Activated naive CD4-positive, alpha-beta T cell treated with anti-CD3 and anti-CD28 coated beads, Interleukin-2, amount 10 ng/mL, durations not matched to agents 7 days and 5 days (primary cell): Measurements from ENCODE around the gene CKS1B.
"Not testable (repeated sequence)": the region's sequence is repeated elsewhere in the genome, so short reads cannot be mapped to it uniquely, and the experiment has no call there.

Experiments used
- CTCF ChIA-PET: fragments of 350-600 bp; sonication (Branson Sonifier 250); formaldehyde crosslinking; loops from one replicate; lab custom pipeline; 2021; ENCODE audit warnings: antibody characterized with exemption; lab: Charles Lee
- DNase-seq: peaks from one replicate; pipeline ENCODE4 v3.0.0-alpha.2; 2020
- H3K27ac Mint-ChIP-seq: one replicate; pipeline ENCODE4 v1.8.0; 2021; ENCODE audit warnings: mild to moderate bottlenecking, moderate library complexity, mixed read lengths
- H3K27me3 Mint-ChIP-seq: one replicate; pipeline ENCODE4 v1.8.0; 2021; ENCODE audit warnings: mild to moderate bottlenecking, mixed read lengths
- H3K36me3 Mint-ChIP-seq: one replicate; pipeline ENCODE4 v1.8.0; 2021; ENCODE audit warnings: mixed read lengths
- H3K4me1 Mint-ChIP-seq: one replicate; pipeline ENCODE4 v1.8.0; 2021; ENCODE audit warnings: mixed read lengths
- H3K4me3 Mint-ChIP-seq: one replicate; pipeline ENCODE4 v1.8.0; 2021; ENCODE audit warnings: mild to moderate bottlenecking, moderate library complexity, mixed read lengths
- H3K9me3 Mint-ChIP-seq: one replicate; pipeline ENCODE4 v1.8.0; 2021; ENCODE audit warnings: mixed read lengths

CKS1B gene

DNA sequence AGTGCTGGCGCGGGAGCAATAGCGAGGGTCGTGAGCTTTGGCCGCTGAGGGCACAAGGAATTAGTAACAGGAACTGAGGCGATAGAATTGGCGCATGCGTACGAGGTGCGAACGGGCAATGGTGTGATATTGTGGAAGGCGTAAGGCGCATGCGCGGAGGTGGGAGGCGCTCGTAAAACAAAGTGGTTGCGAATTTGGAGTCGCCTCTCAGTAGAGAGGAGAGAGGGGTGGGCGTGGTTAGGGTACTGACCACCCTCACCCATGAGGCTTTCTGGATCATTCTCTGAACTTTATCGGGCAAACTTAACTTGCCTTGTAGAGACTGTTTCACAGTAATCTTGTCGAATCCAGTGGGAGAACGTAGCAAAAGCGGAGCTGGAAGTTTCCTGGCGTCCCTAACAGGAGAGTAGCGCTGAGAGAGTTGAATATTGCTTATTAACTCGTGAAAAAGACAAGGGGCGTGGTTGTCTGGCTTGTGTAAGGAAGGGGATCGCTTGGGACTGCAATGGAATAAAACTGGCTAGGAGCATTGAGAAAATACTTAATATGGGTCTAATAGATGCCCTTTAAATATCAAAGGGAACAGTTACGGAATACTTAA, 427 bp downstream of the CKS1B start:
- Mint-ChIP-seq H3K27ac (no peak overlapping the region), H3K9me3 (no peaks in the 10 kb centered on the region), H3K4me3 (no peak overlapping the region), H3K27me3 (no peaks in the 10 kb centered on the region), H3K4me1 (peaks cover 28% of the 10 kb centered on the region), H3K36me3 (peaks cover 39% of the 10 kb centered on the region)
- peak; percentile 96 for DNase-seq
- CTCF ChIA-PET, result interaction anchor here (0.6 to 1.5 kb wide), 4 partner anchors 15 to 198 kb away, joined by 3 to 7 read pairs (median 4); partner anchors contain the start of gene KRTCAP2

DNA sequence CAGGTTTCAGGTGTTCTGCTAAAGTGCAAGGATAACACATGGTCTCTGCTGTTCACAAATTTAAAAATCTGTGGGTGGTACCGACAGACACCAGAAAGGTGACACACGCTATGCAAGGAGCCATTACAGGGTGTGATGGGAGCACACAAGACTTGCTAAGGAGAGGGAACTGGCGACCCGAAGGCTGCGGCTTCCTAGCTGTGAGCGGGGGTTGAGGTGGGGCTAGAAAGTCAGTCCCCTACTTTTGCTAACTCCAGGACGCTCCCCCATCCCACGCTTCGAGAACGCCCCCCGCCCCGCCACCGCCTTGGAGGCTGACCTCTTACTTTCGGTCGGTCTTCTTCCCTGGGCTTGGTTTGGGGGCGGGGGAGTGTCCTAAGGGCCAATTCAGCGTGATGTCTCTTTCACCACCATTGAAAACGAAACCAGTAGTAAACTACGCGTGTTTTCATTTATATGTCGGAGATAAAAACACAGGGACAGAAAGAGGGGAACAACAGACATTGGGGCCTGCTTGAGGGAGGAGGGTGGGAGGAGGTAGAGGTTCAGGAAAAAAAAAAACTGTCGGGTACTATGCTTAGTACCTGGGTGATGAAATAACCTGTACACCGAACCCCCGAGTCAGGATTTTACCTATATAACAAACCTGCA, 1.1 kb downstream of the CKS1B start:
- CTCF ChIA-PET, result no interaction called here
- peak; percentile 81 for DNase-seq
- Mint-ChIP-seq H3K4me3 (no peak overlapping the region), H3K27ac (no peak overlapping the region), H3K27me3 (no peaks in the 10 kb centered on the region), H3K4me1 (peaks cover 30% of the 10 kb centered on the region), H3K36me3 (peaks cover 41% of the 10 kb centered on the region), H3K9me3 (no peaks in the 10 kb centered on the region)

DNA sequence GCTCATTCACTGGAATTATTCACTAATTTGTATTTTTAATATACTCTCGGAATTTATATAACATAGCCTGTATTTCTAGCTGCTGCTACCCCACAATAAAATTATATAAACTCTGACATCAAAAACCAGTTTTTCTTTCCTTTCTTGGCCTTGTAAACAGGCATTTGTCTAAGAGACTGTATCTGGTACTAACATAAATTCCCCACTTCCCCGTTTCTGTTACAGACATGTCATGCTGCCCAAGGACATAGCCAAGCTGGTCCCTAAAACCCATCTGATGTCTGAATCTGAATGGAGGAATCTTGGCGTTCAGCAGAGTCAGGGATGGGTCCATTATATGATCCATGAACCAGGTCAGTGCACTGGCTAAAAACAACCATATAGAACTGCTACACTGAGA, 3.3 kb downstream of the CKS1B start:
- Mint-ChIP-seq H3K36me3 (peaks cover 32% of the 10 kb centered on the region), H3K27ac (peak overlapping the region; percentile 69), H3K4me1 (peaks cover 20% of the 10 kb centered on the region)
- H3K27me3 Mint-ChIP-seq, DNase-seq, H3K9me3 Mint-ChIP-seq, H3K4me3 Mint-ChIP-seq: not testable (repeated sequence)
- CTCF ChIA-PET, result interaction anchor here (1.7 kb wide), 1 partner anchor 83 kb away, joined by 5 read pairs; no protein-coding TSS in a partner anchor

DNA sequence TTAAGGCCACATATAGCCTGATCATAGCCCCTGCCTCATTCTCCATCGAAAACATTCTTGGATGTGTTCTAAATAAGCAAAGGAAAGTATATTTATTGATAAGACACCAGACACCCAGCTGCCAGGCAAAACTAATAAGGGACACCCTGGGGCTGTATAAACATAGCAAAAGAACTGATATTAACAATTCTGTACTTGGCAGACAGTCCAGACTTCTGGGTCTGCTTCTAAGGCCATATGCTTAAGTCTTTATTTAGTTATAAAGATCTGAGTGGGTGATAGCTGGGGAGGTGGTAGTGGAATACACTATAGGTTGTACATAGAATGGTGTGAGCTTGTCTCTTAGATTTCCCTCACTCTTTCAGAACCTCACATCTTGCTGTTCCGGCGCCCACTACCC, 3.9 kb downstream of the CKS1B start:
- Mint-ChIP-seq H3K9me3 (no peaks in the 10 kb centered on the region), H3K27me3 (no peaks in the 10 kb centered on the region), H3K4me3 (no peak overlapping the region), H3K27ac (no peak overlapping the region), H3K4me1 (peaks cover 16% of the 10 kb centered on the region), H3K36me3 (peaks cover 31% of the 10 kb centered on the region)
- CTCF ChIA-PET, result no interaction called here
- DNase-seq, result no peak

DNA sequence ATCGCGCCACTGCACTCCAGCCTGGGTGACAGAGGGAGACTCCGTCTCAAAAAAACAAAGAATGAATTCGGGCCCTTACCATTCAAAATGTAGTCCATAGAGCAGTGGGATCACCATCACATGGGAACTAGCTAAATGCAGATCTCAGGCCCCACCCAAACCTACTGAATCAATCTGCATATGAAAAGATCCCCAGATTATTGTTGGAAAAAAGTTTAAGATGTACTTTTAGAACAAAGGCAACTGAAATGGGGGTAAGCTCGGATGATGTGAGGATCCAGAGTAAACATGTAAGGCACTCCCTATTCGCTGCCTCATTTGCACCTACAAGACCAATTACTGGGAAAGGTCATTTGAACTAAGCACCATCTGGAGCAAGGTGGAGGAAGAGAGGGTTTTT, 7.9 kb downstream of the CKS1B start:
- DNase-seq, result no peak
- Mint-ChIP-seq H3K27ac (no peak overlapping the region), H3K27me3 (no peaks in the 10 kb centered on the region), H3K4me1 (peaks cover 28% of the 10 kb centered on the region), H3K4me3 (no peak overlapping the region), H3K9me3 (no peaks in the 10 kb centered on the region), H3K36me3 (peaks cover 24% of the 10 kb centered on the region)
- CTCF ChIA-PET, result interaction anchor here (0.9 to 4.7 kb wide), 6 partner anchors 14 to 423 kb away, joined by 3 to 72 read pairs (median 4); partner anchors contain the start of genes ADAM15 and LENEP

DNA sequence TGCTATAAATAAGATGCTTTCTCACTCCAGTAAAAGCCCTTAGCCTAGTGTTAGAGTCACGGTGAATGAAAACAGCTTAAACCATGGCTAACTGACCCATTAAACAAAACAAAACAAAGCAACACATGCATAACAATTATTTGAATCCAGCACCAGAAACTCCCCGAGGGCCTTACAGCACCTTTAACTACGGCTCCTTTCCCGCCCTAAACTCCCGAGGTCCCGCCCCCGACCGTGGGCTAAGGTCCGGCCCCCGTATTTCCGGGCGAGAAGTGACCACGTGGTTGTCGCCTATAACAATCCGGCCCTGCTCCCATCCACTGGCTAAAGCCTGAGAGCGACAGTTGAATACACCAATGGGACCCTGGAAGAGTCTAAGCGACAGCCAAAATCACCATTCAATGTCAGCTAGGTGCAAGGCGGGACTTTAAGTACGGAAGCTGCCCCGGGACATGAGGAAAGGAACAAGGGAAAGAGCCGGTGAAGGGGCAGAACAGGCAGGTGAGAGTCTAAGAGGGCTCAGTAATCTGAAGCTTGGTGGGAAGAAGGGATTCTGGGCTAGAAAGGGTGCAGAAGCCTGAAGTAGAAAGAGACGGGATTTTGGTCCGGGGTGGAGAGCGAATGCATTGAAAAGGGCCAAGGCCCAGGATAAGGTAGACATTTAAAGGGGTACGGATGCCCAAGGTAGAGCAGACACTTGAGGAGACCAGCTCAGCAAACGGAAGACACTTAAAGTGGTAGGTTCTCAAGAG, 8.6 kb downstream of the CKS1B start, which contains the start of gene FLAD1:
TSS of gene FLAD1 (plus strand) at position 448 of the 752 bp plus-strand sequence. CDS start 351 bp downstream, outside the sequence.
- Mint-ChIP-seq H3K4me1 (peaks cover 30% of the 10 kb centered on the region), H3K36me3 (peaks cover 23% of the 10 kb centered on the region), H3K4me3 (no peak within 1 kb of the TSS), H3K27me3 (no peaks in the 10 kb centered on the region), H3K9me3 (no peaks in the 10 kb centered on the region), H3K27ac (no peak within 1 kb of the TSS)
- peak; percentile 98 for DNase-seq
- CTCF ChIA-PET, result interaction anchor here (0.8 to 4.7 kb wide), 9 partner anchors 13 to 423 kb away, joined by 3 to 72 read pairs (median 4); partner anchors contain the start of genes ADAM15, EFNA4, LENEP and PYGO2

DNA sequence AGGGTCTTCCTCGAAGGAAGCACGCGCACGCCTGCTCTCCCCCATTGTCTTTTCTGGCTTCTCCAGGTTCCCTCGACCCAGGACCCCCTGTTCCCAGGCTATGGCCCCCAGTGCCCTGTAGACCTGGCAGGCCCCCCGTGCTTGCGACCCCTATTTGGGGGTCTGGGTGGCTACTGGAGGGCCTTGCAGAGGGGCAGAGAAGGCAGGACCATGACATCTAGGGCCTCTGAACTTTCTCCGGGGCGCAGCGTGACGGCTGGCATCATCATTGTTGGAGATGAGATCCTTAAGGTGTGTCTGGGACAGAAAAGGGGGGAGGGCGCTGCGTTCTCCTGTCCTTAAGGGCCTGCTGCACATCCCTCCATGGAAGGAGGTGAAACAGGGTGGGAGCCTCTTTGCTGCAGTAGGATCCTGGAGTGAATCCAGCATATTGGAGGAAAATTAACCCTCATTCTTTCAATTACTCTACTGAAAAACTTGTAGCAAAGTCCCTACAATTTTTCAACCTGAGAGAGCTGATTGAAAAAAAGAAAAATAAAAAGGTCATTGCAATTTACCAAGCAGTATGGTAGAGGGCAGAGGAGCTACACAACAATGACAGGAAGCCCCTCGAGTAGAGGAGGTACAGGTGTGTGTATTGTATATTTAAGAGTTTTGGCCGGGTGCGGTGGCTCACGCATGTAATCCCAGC, 9.4 kb downstream of the CKS1B start:
- Mint-ChIP-seq H3K4me3 (no peak overlapping the region), H3K9me3 (no peaks in the 10 kb centered on the region), H3K27ac (no peak overlapping the region), H3K36me3 (peaks cover 24% of the 10 kb centered on the region), H3K4me1 (peaks cover 33% of the 10 kb centered on the region), H3K27me3 (no peaks in the 10 kb centered on the region)
- no peak for DNase-seq
- CTCF ChIA-PET, result interaction anchor here (0.8 to 4.7 kb wide), 5 partner anchors 12 to 80 kb away, joined by 3 to 72 read pairs (median 5); partner anchors contain the start of genes EFNA4, LENEP and PYGO2

DNA sequence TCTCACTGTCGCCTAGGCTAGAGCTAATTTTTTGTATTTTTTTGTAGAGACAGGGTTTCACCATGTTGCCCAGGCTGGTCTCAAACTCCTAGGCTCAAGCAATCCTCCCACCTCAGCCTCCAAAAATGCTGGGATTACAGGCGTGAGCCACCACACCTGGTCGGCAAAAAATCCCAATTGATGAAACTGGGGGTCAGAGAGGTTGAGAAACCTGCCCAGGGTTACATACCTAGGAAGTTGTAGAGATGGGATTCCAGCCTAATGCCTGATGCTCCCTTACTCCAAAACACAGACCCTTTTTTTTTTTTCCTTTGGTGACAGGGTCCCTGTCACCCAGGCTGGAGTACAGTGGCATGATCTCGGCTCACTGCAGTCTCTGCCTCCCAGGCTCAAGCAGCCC, 12.3 kb downstream of the CKS1B start:
- CTCF ChIA-PET, result interaction anchor here (1.4 to 2.5 kb wide), 3 partner anchors 13 to 30 kb away, joined by 3 to 15 read pairs (median 14); no protein-coding TSS in a partner anchor
- not testable (repeated sequence) for H3K27me3 Mint-ChIP-seq, H3K4me3 Mint-ChIP-seq, DNase-seq, H3K9me3 Mint-ChIP-seq, H3K27ac Mint-ChIP-seq
- H3K36me3 Mint-ChIP-seq, result peaks cover 17% of the 10 kb centered on the region
- peaks cover 25% of the 10 kb centered on the region for H3K4me1 Mint-ChIP-seq

DNA sequence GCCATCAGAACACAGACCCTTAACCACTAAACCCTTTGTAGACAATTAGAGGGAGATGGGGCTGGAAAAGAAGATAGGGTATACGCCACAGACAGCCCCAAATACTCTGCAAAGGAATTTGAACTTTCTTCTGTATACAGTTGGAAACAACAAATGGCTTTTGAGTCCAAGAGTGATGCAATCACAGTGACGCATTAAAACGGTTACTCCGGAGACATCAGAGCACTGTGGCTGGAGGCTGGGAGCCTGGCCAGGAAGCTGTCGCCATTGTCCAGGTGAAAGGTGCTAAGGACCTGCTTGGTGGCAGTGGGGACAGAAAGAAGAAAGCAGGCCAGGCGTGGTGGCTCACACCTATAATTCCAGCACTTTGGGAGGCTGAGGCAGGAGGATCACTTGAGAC, 12.8 kb downstream of the CKS1B start:
- CTCF ChIA-PET, result interaction anchor here (1.4 to 2.5 kb wide), 6 partner anchors 13 to 73 kb away, joined by 3 to 15 read pairs (median 6); partner anchors contain the start of gene ADAM15
- Mint-ChIP-seq H3K4me1 (peaks cover 23% of the 10 kb centered on the region), H3K27me3 (no peaks in the 10 kb centered on the region), H3K9me3 (no peaks in the 10 kb centered on the region), H3K4me3 (no peak overlapping the region), H3K36me3 (peaks cover 16% of the 10 kb centered on the region), H3K27ac (peak overlapping the region; percentile 28)
- no peak for DNase-seq

DNA sequence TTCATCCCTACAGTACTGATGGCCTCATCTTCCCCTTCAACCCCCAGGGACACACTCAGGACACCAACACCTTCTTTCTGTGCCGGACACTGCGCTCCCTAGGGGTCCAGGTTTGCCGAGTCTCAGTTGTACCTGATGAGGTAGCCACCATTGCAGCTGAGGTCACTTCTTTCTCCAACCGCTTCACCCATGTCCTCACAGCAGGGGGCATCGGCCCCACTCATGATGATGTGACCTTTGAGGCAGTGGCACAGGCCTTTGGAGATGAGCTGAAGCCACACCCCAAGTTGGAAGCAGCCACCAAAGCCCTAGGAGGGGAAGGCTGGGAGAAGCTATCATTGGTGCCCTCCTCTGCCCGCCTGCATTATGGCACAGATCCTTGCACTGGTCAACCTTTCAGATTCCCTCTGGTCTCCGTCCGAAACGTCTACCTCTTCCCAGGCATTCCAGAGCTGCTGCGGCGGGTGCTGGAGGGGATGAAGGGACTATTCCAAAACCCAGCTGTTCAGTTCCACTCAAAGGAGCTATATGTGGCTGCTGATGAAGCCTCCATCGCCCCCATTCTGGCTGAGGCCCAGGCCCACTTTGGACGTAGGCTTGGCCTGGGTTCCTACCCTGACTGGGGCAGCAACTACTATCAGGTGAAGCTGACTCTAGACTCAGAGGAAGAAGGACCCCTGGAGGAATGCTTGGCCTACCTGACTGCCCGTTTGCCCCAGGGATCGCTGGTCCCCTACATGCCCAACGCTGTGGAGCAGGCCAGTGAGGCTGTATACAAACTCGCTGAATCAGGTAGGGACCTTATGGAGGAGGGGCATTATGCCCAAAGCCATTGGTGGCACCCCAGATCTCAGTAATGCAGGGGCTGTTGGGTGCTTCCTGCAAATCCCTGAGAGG, 13.8 kb downstream of the CKS1B start:
- peaks cover 23% of the 10 kb centered on the region for H3K4me1 Mint-ChIP-seq
- H3K9me3 Mint-ChIP-seq, result no peaks in the 10 kb centered on the region
- H3K27me3 Mint-ChIP-seq, result no peaks in the 10 kb centered on the region

DNA sequence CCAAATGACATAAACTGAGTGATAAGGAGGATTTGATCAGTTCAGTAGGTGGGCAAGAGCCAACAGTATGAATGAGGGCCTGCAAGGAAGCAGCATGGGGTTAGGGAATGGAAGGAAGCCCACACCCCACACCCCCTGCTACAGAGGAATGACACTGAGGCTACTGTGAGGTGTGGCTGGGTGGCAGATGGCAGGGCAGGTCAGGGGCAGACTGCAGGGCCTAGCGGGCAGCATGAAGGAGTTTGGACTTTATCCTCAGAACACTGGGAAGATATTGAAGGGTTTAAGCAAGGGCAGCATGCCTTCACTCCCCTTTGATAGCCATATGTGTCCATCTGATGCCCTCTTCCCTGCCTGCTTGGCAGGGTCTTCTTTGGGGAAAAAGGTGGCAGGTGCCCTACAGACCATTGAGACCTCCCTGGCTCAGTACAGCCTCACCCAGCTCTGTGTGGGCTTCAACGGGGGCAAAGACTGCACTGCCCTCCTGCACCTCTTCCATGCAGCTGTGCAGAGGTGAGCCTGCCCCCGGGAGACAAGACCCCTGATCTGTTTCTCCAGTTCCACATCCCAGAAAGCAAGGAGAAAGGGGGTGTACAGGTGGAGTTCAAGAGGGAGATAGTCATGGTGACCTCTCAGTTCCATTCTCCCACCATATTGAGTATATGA, 14.8 kb downstream of the CKS1B start:
- no peak overlapping the region for H3K27ac Mint-ChIP-seq
- H3K27me3 Mint-ChIP-seq, result no peaks in the 10 kb centered on the region
- H3K36me3 Mint-ChIP-seq, result peaks cover 15% of the 10 kb centered on the region
- H3K4me3 Mint-ChIP-seq, result no peak overlapping the region
- CTCF ChIA-PET, result interaction anchor here (1.4 to 2.5 kb wide), 2 partner anchors 11 to 28 kb away, joined by 4 to 15 read pairs; no protein-coding TSS in a partner anchor
- DNase-seq, result no peak
- no peaks in the 10 kb centered on the region for H3K9me3 Mint-ChIP-seq
- peaks cover 18% of the 10 kb centered on the region for H3K4me1 Mint-ChIP-seq

More for the DNA sequence above, 13.8 kb downstream of the CKS1B start:
- CTCF ChIA-PET, result interaction anchor here (1.4 to 2.5 kb wide), 5 partner anchors 12 to 72 kb away, joined by 4 to 15 read pairs (median 7); partner anchors contain the start of gene ADAM15
- peaks cover 15% of the 10 kb centered on the region for H3K36me3 Mint-ChIP-seq
- peak; percentile 44 for DNase-seq
- H3K27ac Mint-ChIP-seq, result peak overlapping the region; percentile 45
- H3K4me3 Mint-ChIP-seq, result no peak overlapping the region

DNA sequence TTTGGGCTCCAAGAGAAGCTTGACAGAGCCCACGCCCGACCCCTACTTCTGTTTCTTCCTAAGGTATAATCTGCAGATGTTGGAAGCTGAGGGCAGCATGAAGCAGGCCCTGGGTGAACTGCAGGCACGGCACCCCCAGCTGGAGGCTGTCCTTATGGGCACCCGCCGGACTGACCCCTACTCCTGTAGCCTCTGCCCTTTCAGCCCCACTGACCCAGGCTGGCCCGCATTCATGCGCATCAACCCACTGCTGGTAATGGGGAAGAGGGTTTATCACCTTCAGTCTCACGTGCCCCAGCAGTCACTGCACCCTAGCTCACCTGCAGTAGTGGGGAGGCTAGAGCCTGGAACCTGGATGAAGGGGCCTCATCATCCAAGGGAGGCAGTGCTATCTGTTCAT, 15.8 kb downstream of the CKS1B start:
- Mint-ChIP-seq H3K4me1 (peaks cover 15% of the 10 kb centered on the region), H3K27me3 (no peaks in the 10 kb centered on the region), H3K9me3 (no peaks in the 10 kb centered on the region), H3K36me3 (peaks cover 15% of the 10 kb centered on the region), H3K27ac (no peak overlapping the region), H3K4me3 (no peak overlapping the region)
- CTCF ChIA-PET, result interaction anchor here (1.0 to 1.4 kb wide), 2 partner anchors 27 to 83 kb away, joined by 3 to 4 read pairs; no protein-coding TSS in a partner anchor
- DNase-seq, result no peak
